HepG2 (cell line): Measurements from ENCODE around the gene AGRN. TPM values are rescaled to one million over a fixed set of nuclear protein-coding genes. Genes with fewer than 3 reads are reported as not detected.

Experiments
- DBP ChIP-seq: sonication (generic); formaldehyde crosslinking; IDR thresholded peaks from 2 replicates; pipeline ENCODE4 v1.4.0; 2020; ENCODE audit warnings: missing genetic modification reagents; ENCODE audit errors: not compliant biosample characterization
- HNF1A ChIP-seq, 2 experiments: sonication (generic) in 1 of 2; formaldehyde crosslinking in 1 of 2; IDR thresholded peaks; 2 replicates each; pipeline versions ENCODE4 v1.4.0 to v1.6.1; 2016 to 2020; ENCODE audit warnings: borderline replicate concordance in 1 of 2, low read depth in 1 of 2, mild to moderate bottlenecking in 1 of 2, missing genetic modification reagents in 1 of 2
- HNF1B ChIP-seq: sonication (generic); formaldehyde crosslinking; IDR thresholded peaks from 2 replicates; pipeline ENCODE4 v1.5.1; 2020; ENCODE audit warnings: mild to moderate bottlenecking, moderate library complexity, missing genetic modification reagents
- HOXA3 ChIP-seq: sonication (generic); formaldehyde crosslinking; IDR thresholded peaks from 2 replicates; pipeline ENCODE4 v1.5.0; 2020; ENCODE audit warnings: missing genetic modification reagents
- NR2C2 ChIP-seq: sonication (generic); formaldehyde crosslinking; IDR thresholded peaks from 2 replicates; pipeline ENCODE4 v1.4.0; 2020; ENCODE audit warnings: missing genetic modification reagents, mild to moderate bottlenecking, moderate library complexity, borderline replicate concordance
- PITX1 ChIP-seq: sonication (generic); formaldehyde crosslinking; IDR thresholded peaks from 2 replicates; pipeline ENCODE4 v1.5.1; 2020; ENCODE audit warnings: mild to moderate bottlenecking, missing genetic modification reagents
- POLR2A ChIP-seq, 2 experiments: IDR thresholded peaks; 2 replicates each; pipeline ENCODE4 v1.6.1; 2011; ENCODE audit warnings: low read depth in 2 of 2, low read length in 2 of 2, mild to moderate bottlenecking in 1 of 2, moderate library complexity in 1 of 2; ENCODE audit not compliant: insufficient read depth in 1 of 2
- POLR2G ChIP-seq: fragments of 200-400 bp; formaldehyde crosslinking; IDR thresholded peaks from 2 replicates; pipeline ENCODE4 v1.6.1; 2018; ENCODE audit warnings: mild to moderate bottlenecking, low read depth, low read length, moderate library complexity
- TOPORS ChIP-seq: sonication (generic); formaldehyde crosslinking; IDR thresholded peaks from 2 replicates; pipeline ENCODE4 v1.8.0; 2023; ENCODE audit warnings: mild to moderate bottlenecking, missing genetic modification reagents
- ZFP82 ChIP-seq: sonication (generic); formaldehyde crosslinking; IDR thresholded peaks from 2 replicates; pipeline ENCODE4 v1.5.1; 2020; ENCODE audit warnings: mild to moderate bottlenecking, missing genetic modification reagents, borderline replicate concordance
- ZNF160 ChIP-seq: sonication (generic); formaldehyde crosslinking; IDR thresholded peaks from 2 replicates; pipeline ENCODE4 v1.8.0; 2022; ENCODE audit warnings: mild to moderate bottlenecking, inconsistent platforms, missing genetic modification reagents
- ZNF280B ChIP-seq: sonication (generic); formaldehyde crosslinking; IDR thresholded peaks from 2 replicates; pipeline ENCODE4 v1.5.0; 2020; ENCODE audit warnings: missing genetic modification reagents, mild to moderate bottlenecking, borderline replicate concordance
- ZNF292 ChIP-seq: sonication (generic); formaldehyde crosslinking; IDR thresholded peaks from 2 replicates; pipeline ENCODE4 v1.8.1; 2022; ENCODE audit warnings: mild to moderate bottlenecking, low read depth, missing genetic modification reagents, borderline replicate concordance
- ZNF547 ChIP-seq: sonication (generic); formaldehyde crosslinking; IDR thresholded peaks from 2 replicates; pipeline ENCODE4 v1.5.1; 2020; ENCODE audit warnings: mild to moderate bottlenecking, missing genetic modification reagents
- ZNF615 ChIP-seq: sonication (generic); formaldehyde crosslinking; IDR thresholded peaks from 2 replicates; pipeline ENCODE4 v1.5.0; 2020; ENCODE audit warnings: mild to moderate bottlenecking, missing genetic modification reagents, borderline replicate concordance
- ZNF7 ChIP-seq: IDR thresholded peaks from 2 replicates; pipeline ENCODE4 v1.6.1; 2016; ENCODE audit warnings: missing biosample characterization, missing genetic modification reagents
- ZUFSP ChIP-seq: sonication (generic); formaldehyde crosslinking; IDR thresholded peaks from 2 replicates; pipeline ENCODE4 v1.9.0; 2021; ENCODE audit warnings: missing genetic modification reagents, mild to moderate bottlenecking, borderline replicate concordance
- polyA plus RNA-seq, 8 experiments: library from polyadenylated mRNA; depleted of rRNA in 3 of 8; stranded (reverse) in 7 of 8; unstranded in 1 of 8; fragments of >200 nt; fragmentation: Illumina TruSeq in 4 of 8; extraction: Trizol in 4 of 8; gene quantifications; 2 replicates each; pipeline versions ENCODE4 v1.2.1 to v1.2.3, GENCODE V29; 2011 to 2016; ENCODE audit warnings: low read depth in 4 of 8, missing spikeins in 1 of 8, mixed read lengths in 1 of 8; ENCODE audit not compliant: insufficient read depth in 1 of 8
- total RNA-seq, 5 experiments: library from RNA; depleted of rRNA; stranded (reverse); fragments of >200 nt; fragmentation: Illumina TruSeq; extraction: Trizol; gene quantifications; 2 replicates each; pipeline ENCODE4 v1.2.3, GENCODE V29; 2016; ENCODE audit warnings: low read depth in 1 of 5

Gene AGRN
- total and polyA plus RNA-seq, 2 of the 13 experiments (the other 11 are each of a cell fraction or from before 2014, with no cell fraction given) = 29.8 to 65.2 TPM

GRCh38 chr1:1079408-1080121 is 59.6 kb downstream of the AGRN start (continued):
- TF ChIP-seq ZNF547 (peak; percentile 88), POLR2G (no peak; the same call in 1 of the 2 replicates), TOPORS (CRISPR knock-in tag) (no peak), ZNF615 (CRISPR knock-in tag) (no peak), NR2C2 (peak; percentile 35; the same call in 1 of the 2 replicates), DBP (CRISPR knock-in tag) (no peak), HNF1B (CRISPR knock-in tag) (peak; percentile 74), PITX1 (CRISPR knock-in tag) (0 out of 2 replicates have a peak, but pooled peaks have one; percentile 49), ZNF7 (CRISPR knock-in tag) (no peak), ZNF160 (CRISPR knock-in tag) (peak; percentile 55; the same call in 1 of the 2 replicates), HNF1A (IDR thresholded peaks at IDR 0.05; ENCODE audit: low read depth) (no peak), HNF1A (CRISPR knock-in tag; IDR thresholded peaks at IDR 0.05; ENCODE audit: borderline replicate concordance) (peak; percentile 52; the same call in 1 of the 2 replicates), ZFP82 (CRISPR knock-in tag) (0 out of 2 replicates have a peak, but pooled peaks have one; percentile 33), ZNF280B (CRISPR knock-in tag) (peak; percentile 76), POLR2A (IDR thresholded peaks at IDR 0.05; ENCODE audit: insufficient read depth in 1 of 2, low read depth in 2 of 2, low read length in 2 of 2) (peak in 1 of 2 experiments; percentile 31; a peak in 1 of 4 replicates), ZNF292 (CRISPR knock-in tag) (peak; percentile 70; the same call in 1 of the 2 replicates), HOXA3 (CRISPR knock-in tag) (peak; percentile 30; the same call in 1 of the 2 replicates), ZUFSP (no peak)
